Uterus (tissue), 4 donors: Measurements from ENCODE around the gene NOX5. TPM values are rescaled to one million over a fixed set of nuclear protein-coding genes. Genes with fewer than 3 reads are reported as not detected.
A peak's percentile ranks its signal among the peaks of the same experiment; 100 is the strongest.

ENCODE experiments used
- DNase-seq, 2 donors: peaks; one replicate each; pipeline ENCODE4 v3.0.0-alpha.2; 2019 to 2020
- H3K27ac ChIP-seq, 2 donors: fragments of 200-600 bp; sonication (generic); 1 replicate in 1 of 2; 2 replicates in 1 of 2; pipeline ENCODE4 v1.5.1; 2016 to 2018
- H3K27me3 ChIP-seq, 2 donors: fragments of 200-600 bp; sonication (generic); one replicate each; pipeline ENCODE4 v1.5.1; 2018 to 2019; ENCODE audit warnings: control low read depth in 1 of 2
- H3K36me3 ChIP-seq, 2 donors: fragments of 200-600 bp; sonication (generic); one replicate each; pipeline ENCODE4 v1.5.1; 2019; ENCODE audit warnings: control low read depth in 1 of 2
- H3K4me1 ChIP-seq, 2 donors: fragments of 200-600 bp; sonication (generic); one replicate each; pipeline ENCODE4 v1.5.1; 2018 to 2019; ENCODE audit warnings: control low read depth in 1 of 2
- H3K4me3 ChIP-seq, 2 donors: fragments of 200-600 bp; sonication (generic); 1 replicate in 1 of 2; 2 replicates in 1 of 2; pipeline ENCODE4 v1.5.1; 2018 to 2019; ENCODE audit warnings: mild to moderate bottlenecking in 1 of 2
- H3K9me3 ChIP-seq, 2 donors: fragments of 200-600 bp; sonication (generic); one replicate each; pipeline ENCODE4 v1.5.1; 2019; ENCODE audit warnings: control low read depth in 1 of 2
- POLR2A ChIP-seq, 2 donors: fragments of 450-650 bp; IDR thresholded peaks; one replicate each; pipeline ENCODE4 v1.6.1; 2016; ENCODE audit warnings: antibody characterized with exemption in 2 of 2, mild to moderate bottlenecking in 1 of 2, moderate library complexity in 1 of 2
- intact Hi-C: fragments of 100-400 bp; cut with DNase I; formaldehyde crosslinking; loops from one replicate; pipeline ENCODE4 v1.15.1; 2023; ENCODE audit warnings: low total_unique reads
- total RNA-seq, 4 donors: library from RNA; depleted of rRNA in 3 of 4; stranded (reverse); fragments of >200 nt in 3 of 4; gene quantifications; one replicate each; pipeline versions ENCODE4 v1.1.0 to v1.2.4, GENCODE V29; 2014 to 2023
- TF ChIP-seq, protein P1 (sequence below), 4 experiments: fragments of 200-600 bp in 2 of 4; fragments of 450-650 bp in 2 of 4; sonication (generic) in 2 of 4; IDR thresholded peaks; one replicate each; pipeline ENCODE4 v1.5.1; 2016 to 2019; ENCODE audit warnings: antibody characterized with exemption in 4 of 4, mild to moderate bottlenecking in 2 of 4, moderate library complexity in 1 of 4
- donor health status: DM: yes; HTN: yes; CAD: no.

The NOX5 gene
- total RNA-seq, 4 donors from 2014 or later, result 0.21 to 0.52 TPM; not detected in 2

GRCh38 chr15:69069996-69070395 lies 55.5 kb downstream of the NOX5 start:
- Histone ChIP-seq H3K36me3 (no peaks in the 10 kb centered on the region), H3K27me3 (no peaks in the 10 kb centered on the region), H3K9me3 (no peaks in the 10 kb centered on the region), H3K4me3 (no peak overlapping the region), H3K27ac (no peak overlapping the region), H3K4me1 (no peaks in the 10 kb centered on the region)
- intact Hi-C loops, result no loop called here
- TF ChIP-seq, protein P1, sequence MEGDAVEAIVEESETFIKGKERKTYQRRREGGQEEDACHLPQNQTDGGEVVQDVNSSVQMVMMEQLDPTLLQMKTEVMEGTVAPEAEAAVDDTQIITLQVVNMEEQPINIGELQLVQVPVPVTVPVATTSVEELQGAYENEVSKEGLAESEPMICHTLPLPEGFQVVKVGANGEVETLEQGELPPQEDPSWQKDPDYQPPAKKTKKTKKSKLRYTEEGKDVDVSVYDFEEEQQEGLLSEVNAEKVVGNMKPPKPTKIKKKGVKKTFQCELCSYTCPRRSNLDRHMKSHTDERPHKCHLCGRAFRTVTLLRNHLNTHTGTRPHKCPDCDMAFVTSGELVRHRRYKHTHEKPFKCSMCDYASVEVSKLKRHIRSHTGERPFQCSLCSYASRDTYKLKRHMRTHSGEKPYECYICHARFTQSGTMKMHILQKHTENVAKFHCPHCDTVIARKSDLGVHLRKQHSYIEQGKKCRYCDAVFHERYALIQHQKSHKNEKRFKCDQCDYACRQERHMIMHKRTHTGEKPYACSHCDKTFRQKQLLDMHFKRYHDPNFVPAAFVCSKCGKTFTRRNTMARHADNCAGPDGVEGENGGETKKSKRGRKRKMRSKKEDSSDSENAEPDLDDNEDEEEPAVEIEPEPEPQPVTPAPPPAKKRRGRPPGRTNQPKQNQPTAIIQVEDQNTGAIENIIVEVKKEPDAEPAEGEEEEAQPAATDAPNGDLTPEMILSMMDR (IDR thresholded peaks at IDR 0.05), result no peak
- TF ChIP-seq POLR2A (IDR thresholded peaks at IDR 0.05), result no peak
- no peak for DNase-seq

GRCh38 chr15:69070396-69070795 lies 55.9 kb downstream of the NOX5 start:
- intact Hi-C loops, result no loop called here
- TF ChIP-seq, protein P1 (IDR thresholded peaks at IDR 0.05), result no peak
- no peak for TF ChIP-seq POLR2A (IDR thresholded peaks at IDR 0.05)
- no peak overlapping the region for H3K27ac ChIP-seq
- no peaks in the 10 kb centered on the region for H3K27me3 ChIP-seq
- H3K36me3 ChIP-seq, result no peaks in the 10 kb centered on the region
- H3K4me3 ChIP-seq, result no peak overlapping the region
- no peaks in the 10 kb centered on the region for H3K9me3 ChIP-seq
- no peak for DNase-seq
- H3K4me1 ChIP-seq, result no peaks in the 10 kb centered on the region

DNA sequence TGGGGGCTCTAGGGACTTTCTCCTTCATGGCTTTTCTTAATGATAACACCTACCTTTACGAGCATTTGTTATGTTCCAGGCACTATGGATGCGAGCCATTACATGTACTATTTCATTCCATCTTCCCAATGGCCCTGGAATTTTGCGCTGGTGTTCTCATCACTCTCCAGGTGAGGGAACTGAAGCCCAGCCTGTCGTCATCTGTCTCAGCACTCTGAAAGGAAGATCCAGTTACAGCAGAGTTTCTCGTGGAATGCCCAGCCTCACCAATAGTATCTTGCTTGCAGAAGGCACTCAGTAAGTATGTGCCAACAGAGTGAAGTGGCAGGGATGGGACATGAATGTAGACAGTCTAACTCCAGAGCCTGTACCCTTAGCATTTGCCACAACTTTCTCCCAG lies 56.8 kb downstream of the NOX5 start:
- Histone ChIP-seq H3K4me3 (no peak overlapping the region), H3K4me1 (no peaks in the 10 kb centered on the region), H3K27ac (no peak overlapping the region), H3K9me3 (no peaks in the 10 kb centered on the region), H3K36me3 (no peaks in the 10 kb centered on the region), H3K27me3 (no peaks in the 10 kb centered on the region)
- intact Hi-C loops, result no loop called here
- DNase-seq, result no peak
- no peak for TF ChIP-seq POLR2A (IDR thresholded peaks at IDR 0.05)
- TF ChIP-seq, protein P1 (IDR thresholded peaks at IDR 0.05), result no peak

DNA sequence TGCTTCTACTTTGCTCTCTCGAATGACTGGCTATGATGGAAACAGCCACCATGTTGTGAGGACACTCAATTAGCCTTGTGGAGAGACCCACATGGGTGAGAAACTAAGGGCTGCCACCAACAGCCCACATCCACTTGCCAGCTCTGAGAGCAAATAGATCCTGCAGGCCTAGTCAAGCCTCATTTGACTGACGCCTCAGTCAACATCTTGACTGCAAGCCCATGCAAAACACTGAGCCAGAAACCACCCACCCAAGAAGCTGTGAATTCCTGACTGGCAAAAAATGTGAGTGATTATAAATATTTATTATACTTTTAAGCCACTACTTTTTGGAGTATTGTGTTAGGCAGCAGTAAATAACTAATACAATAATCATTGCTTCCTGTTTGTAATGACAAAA lies 58.4 kb downstream of the NOX5 start:
- no peak overlapping the region for H3K27ac ChIP-seq

GRCh38 chr15:69074001-69074842 lies 59.7 kb downstream of the NOX5 start:
- no peaks in the 10 kb centered on the region for H3K4me1 ChIP-seq
- H3K4me3 ChIP-seq, result peak overlapping the region; percentile 30 to 47
- no peak overlapping the region for H3K27ac ChIP-seq
- no peaks in the 10 kb centered on the region for H3K9me3 ChIP-seq
- H3K27me3 ChIP-seq, result no peaks in the 10 kb centered on the region
- intact Hi-C loops, result no loop called here
- no peaks in the 10 kb centered on the region for H3K36me3 ChIP-seq
- TF ChIP-seq POLR2A (IDR thresholded peaks at IDR 0.05), result no peak
- TF ChIP-seq, protein P1 (IDR thresholded peaks at IDR 0.05), result no peak
- peak; percentile 28 to 42 for DNase-seq

More for the DNA sequence above, 58.4 kb downstream of the NOX5 start:
- H3K27me3 ChIP-seq, result no peaks in the 10 kb centered on the region
- TF ChIP-seq, protein P1 (IDR thresholded peaks at IDR 0.05), result no peak
- TF ChIP-seq POLR2A (IDR thresholded peaks at IDR 0.05), result no peak
- H3K4me3 ChIP-seq, result no peak overlapping the region
- no peaks in the 10 kb centered on the region for H3K36me3 ChIP-seq
- intact Hi-C loops, result no loop called here
- H3K9me3 ChIP-seq, result no peaks in the 10 kb centered on the region
- DNase-seq, result no peak
- no peaks in the 10 kb centered on the region for H3K4me1 ChIP-seq
